Melanocyte of skin (primary cell): ENCODE measurements around the gene WFDC8. TPM values are rescaled to one million over a fixed set of nuclear protein-coding genes. Genes with fewer than 3 reads are reported as not detected.

Experiments used
- small RNA-seq, 2 donors: library from RNA; depleted of rRNA; stranded (forward); fragments of <200 nt; gene quantifications; one replicate each; pipeline ENCODE3, GENCODE V24; 2012
- total RNA-seq, 2 donors: library from RNA; depleted of rRNA; stranded (reverse); fragments of >200 nt; gene quantifications; 2 replicates each; pipeline ENCODE4 v1.2.3, GENCODE V29; 2012

WFDC8 gene
- not detected for total RNA-seq

DNA sequence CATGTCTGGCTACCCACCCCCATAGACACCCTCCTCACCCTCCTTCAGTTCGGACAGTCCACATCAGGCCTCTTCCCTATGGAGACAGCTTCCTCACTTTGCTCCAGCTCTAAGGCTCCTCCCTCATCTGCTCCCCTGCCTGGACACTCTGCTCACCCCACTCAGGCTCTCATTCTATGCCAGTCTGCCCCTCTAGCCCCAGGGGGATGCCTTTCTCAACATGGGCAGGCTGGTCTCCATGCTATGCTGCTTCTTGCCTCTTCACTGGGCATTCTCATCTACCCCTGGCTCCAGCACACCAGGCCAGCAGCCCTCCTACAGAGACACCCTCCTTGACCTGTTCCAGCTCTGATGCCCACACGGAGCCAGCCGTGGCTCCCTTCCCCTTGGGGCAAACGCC, at the start of gene WFDC8:
Gene WFDC8, minus strand, starts transcription at position 101 of the 400 bp plus-strand sequence. Its CDS starts 37 bp downstream, at position 64.

GRCh38 chr20:45547206-45547770, 31.8 kb downstream of the WFDC8 start, which contains the start of gene EPPIN:
EPPIN (minus strand) TSS chr20:45547401; CDS start chr20:45547357, 44 bp downstream.

DNA sequence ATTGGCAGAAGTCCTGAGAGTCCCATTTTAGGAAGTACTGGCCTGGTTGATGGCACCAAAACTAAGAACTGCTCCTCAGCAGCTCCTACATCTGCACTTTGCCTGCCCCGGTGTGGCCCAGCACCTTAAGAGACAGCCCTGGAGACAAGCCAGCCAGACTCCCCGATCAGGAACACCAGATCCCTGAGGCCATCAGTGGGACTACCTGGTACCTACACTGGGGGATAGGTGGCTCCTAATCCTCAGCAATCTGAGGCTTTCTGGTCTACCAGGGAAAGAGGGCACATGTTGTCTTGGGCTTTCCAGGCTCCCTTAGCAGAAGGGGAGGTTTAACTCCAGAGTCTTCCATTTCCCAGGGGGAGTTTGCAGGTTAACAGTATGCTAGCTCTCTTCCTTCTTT, 39.7 kb downstream of the WFDC8 start, which contains the start of gene WFDC6:
Gene WFDC6, minus strand, starts transcription at position 101 of the 400 bp plus-strand sequence. Its CDS starts 75 bp downstream, at position 26.

GRCh38 chr20:45515147-45515913, 63.8 kb downstream of the WFDC8 start, which contains the start of gene SPINT3:
SPINT3 (minus strand) TSS chr20:45515622; CDS start chr20:45515608, 14 bp downstream.

Small RNA genes lying within 50 kb of the gene (small RNA-seq; reads per million reads assigned to genes)
- gene AL031663.1 (0 reads per million in 2 donors), gene HSPD1P21 (0 reads per million in 2 donors), gene RNA5SP485 (0 reads per million in 2 donors)

Other genes starting within 250 kb of the WFDC8 start
- gene SDC4, start 230.9 kb downstream of the WFDC8 start, total RNA-seq: 1 to 10 TPM; 7.2 to 8.0 TPM
- 10 to 100 TPM; 16.2 to 21.3 TPM for gene SYS1, start 216.1 kb downstream of the WFDC8 start, total RNA-seq
- gene TP53TG5, start 201.0 kb downstream of the WFDC8 start, total RNA-seq: not detected
- 10 to 100 TPM in 1 of 2 donors, under 1 TPM in 1; 0.69 to 11.0 TPM for gene DBNDD2, start 171.0 kb downstream of the WFDC8 start, total RNA-seq
- gene PIGT, start 163.1 kb downstream of the WFDC8 start, total RNA-seq: 10 to 100 TPM; 39.9 to 46.3 TPM
- gene WFDC2, start 109.5 kb downstream of the WFDC8 start, total RNA-seq: not detected
- not detected for gene SPINT3, start 63.7 kb downstream of the WFDC8 start, total RNA-seq
- not detected for gene WFDC6, start 39.8 kb downstream of the WFDC8 start, total RNA-seq
- not detected for gene EPPIN, start 31.9 kb downstream of the WFDC8 start, total RNA-seq
- not detected for gene WFDC10A, start 50.5 kb upstream of the WFDC8 start, total RNA-seq
- gene WFDC9, start 52.0 kb upstream of the WFDC8 start, total RNA-seq: not detected
- not detected for gene WFDC11, start 91.0 kb upstream of the WFDC8 start, total RNA-seq
- not detected for gene WFDC13, start 122.8 kb upstream of the WFDC8 start, total RNA-seq
- gene WFDC10B, start 125.7 kb upstream of the WFDC8 start, total RNA-seq: not detected
- not detected for gene SPINT4, start 143.1 kb upstream of the WFDC8 start, total RNA-seq
- under 1 TPM in 1 of 2 donors, not detected in 1; 0.33 TPM for gene WFDC3, start 212.6 kb upstream of the WFDC8 start, total RNA-seq
- 10 to 100 TPM in 1 of 2 donors, 1 to 10 TPM in 1; 6.2 to 10.3 TPM for gene DNTTIP1, start 212.7 kb upstream of the WFDC8 start, total RNA-seq
- 10 to 100 TPM; 42.3 to 85.6 TPM for gene UBE2C, start 233.4 kb upstream of the WFDC8 start, total RNA-seq
- gene TNNC2, start 248.0 kb upstream of the WFDC8 start, total RNA-seq: not detected